ENCODE measurements around the gene MUC16. TPM values are rescaled to one million over a fixed set of nuclear protein-coding genes. Genes with fewer than 3 reads are reported as not detected.

MUC16 gene
- polyA plus RNA-seq, 1 donor from 2014 or later, result not detected

DNA sequence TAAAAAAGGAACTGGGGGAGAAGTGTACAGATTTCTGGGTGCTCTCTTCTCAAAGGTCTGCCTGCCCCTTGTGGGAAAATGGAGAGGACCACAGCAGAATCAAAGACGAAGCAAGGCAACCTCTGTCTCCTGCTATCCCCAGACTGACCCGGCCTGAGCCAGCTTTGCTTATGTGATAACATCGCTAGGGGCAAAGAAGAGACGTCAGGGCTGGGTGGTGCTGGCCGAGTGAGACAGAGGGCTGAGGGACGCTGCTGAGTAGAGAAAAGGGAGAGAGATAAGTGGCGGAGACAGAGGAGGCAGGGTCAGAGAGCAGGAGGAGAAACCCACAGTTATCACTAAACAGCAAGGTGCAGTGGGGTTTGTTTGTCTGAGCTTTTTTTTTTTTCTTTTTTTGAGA, 4.6 kb upstream of the MUC16 start:
- Histone ChIP-seq H3K9me3 (ENCODE audit: low read length) (no peaks in the 10 kb centered on the region), H4K20me1 (ENCODE audit: insufficient read depth) (no peaks in the 10 kb centered on the region), H3K9me2 (ENCODE audit: insufficient read depth, low read length) (no peaks in the 10 kb centered on the region), H3K9ac (ENCODE audit: low read length) (no peak overlapping the region), H3K36me3 (ENCODE audit: insufficient read depth, low read length) (no peaks in the 10 kb centered on the region), H3K4me3 (ENCODE audit: low read length) (no peak overlapping the region), H3K4me2 (ENCODE audit: low read length) (no peak overlapping the region), H2AFZ (ENCODE audit: low read depth, low read length) (no peak overlapping the region), H3K27me3 (ENCODE audit: insufficient read depth, low read depth, low read length) (no peaks in the 10 kb centered on the region), H3K27ac (ENCODE audit: low read length) (no peak overlapping the region), H3F3A (ENCODE audit: insufficient read depth, low read length, poor library complexity, severe bottlenecking) (no peaks in the 10 kb centered on the region), H3K79me2 (replicated peaks; ENCODE audit: insufficient read depth, low read length) (no peaks in the 10 kb centered on the region)
- no peak for TF ChIP-seq SMC3 (conservative IDR thresholded peaks at IDR 0.05; ENCODE audit: poor library complexity)
- no peak for TF ChIP-seq POLR2AphosphoS5 (IDR thresholded peaks at IDR 0.05)
- TF ChIP-seq, protein P1, sequence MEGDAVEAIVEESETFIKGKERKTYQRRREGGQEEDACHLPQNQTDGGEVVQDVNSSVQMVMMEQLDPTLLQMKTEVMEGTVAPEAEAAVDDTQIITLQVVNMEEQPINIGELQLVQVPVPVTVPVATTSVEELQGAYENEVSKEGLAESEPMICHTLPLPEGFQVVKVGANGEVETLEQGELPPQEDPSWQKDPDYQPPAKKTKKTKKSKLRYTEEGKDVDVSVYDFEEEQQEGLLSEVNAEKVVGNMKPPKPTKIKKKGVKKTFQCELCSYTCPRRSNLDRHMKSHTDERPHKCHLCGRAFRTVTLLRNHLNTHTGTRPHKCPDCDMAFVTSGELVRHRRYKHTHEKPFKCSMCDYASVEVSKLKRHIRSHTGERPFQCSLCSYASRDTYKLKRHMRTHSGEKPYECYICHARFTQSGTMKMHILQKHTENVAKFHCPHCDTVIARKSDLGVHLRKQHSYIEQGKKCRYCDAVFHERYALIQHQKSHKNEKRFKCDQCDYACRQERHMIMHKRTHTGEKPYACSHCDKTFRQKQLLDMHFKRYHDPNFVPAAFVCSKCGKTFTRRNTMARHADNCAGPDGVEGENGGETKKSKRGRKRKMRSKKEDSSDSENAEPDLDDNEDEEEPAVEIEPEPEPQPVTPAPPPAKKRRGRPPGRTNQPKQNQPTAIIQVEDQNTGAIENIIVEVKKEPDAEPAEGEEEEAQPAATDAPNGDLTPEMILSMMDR (IDR thresholded peaks at IDR 0.05; ENCODE audit: poor library complexity, severe bottlenecking), result no peak
- TF ChIP-seq, protein P2, sequence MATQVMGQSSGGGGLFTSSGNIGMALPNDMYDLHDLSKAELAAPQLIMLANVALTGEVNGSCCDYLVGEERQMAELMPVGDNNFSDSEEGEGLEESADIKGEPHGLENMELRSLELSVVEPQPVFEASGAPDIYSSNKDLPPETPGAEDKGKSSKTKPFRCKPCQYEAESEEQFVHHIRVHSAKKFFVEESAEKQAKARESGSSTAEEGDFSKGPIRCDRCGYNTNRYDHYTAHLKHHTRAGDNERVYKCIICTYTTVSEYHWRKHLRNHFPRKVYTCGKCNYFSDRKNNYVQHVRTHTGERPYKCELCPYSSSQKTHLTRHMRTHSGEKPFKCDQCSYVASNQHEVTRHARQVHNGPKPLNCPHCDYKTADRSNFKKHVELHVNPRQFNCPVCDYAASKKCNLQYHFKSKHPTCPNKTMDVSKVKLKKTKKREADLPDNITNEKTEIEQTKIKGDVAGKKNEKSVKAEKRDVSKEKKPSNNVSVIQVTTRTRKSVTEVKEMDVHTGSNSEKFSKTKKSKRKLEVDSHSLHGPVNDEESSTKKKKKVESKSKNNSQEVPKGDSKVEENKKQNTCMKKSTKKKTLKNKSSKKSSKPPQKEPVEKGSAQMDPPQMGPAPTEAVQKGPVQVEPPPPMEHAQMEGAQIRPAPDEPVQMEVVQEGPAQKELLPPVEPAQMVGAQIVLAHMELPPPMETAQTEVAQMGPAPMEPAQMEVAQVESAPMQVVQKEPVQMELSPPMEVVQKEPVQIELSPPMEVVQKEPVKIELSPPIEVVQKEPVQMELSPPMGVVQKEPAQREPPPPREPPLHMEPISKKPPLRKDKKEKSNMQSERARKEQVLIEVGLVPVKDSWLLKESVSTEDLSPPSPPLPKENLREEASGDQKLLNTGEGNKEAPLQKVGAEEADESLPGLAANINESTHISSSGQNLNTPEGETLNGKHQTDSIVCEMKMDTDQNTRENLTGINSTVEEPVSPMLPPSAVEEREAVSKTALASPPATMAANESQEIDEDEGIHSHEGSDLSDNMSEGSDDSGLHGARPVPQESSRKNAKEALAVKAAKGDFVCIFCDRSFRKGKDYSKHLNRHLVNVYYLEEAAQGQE (IDR thresholded peaks at IDR 0.05; ENCODE audit: borderline replicate concordance), result no peak
- no peak for TF ChIP-seq MXI1 (conservative IDR thresholded peaks at IDR 0.05; ENCODE audit: poor library complexity, severe bottlenecking)
- no peak for TF ChIP-seq EP300 (conservative IDR thresholded peaks at IDR 0.05; ENCODE audit: poor library complexity, severe bottlenecking)
- no peak for TF ChIP-seq TAF1 (IDR thresholded peaks at IDR 0.05; ENCODE audit: low read depth)
- TF ChIP-seq EZH2 (IDR thresholded peaks at IDR 0.05; ENCODE audit: borderline replicate concordance, insufficient read depth, low read length, poor library complexity, severe bottlenecking), result no peak
- TF ChIP-seq RAD21 (conservative IDR thresholded peaks at IDR 0.05), result no peak

DNA sequence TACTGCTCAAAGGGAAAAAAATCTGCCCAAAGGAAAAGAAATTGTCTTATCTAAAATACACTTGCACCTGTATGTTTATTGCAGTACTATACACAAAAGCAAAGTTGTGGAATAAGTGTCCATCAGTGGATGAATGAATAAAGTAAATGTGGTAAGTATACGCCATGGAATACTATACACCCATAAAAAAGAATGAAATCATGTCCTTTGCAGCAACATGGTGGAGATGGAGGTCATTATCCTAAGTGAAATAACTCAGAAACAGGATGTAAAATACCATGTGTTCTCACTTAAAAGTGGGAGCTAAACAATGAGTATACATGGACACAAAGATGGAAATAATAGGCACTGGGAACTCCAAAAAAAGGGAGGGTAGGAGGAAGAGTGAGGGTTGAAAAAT, 3.8 kb upstream of the MUC16 start:
- Histone ChIP-seq H4K20me1 (ENCODE audit: insufficient read depth) (no peaks in the 10 kb centered on the region), H2AFZ (ENCODE audit: low read depth, low read length) (no peak overlapping the region), H3F3A (ENCODE audit: insufficient read depth, low read length, poor library complexity, severe bottlenecking) (no peaks in the 10 kb centered on the region), H3K79me2 (replicated peaks; ENCODE audit: insufficient read depth, low read length) (no peaks in the 10 kb centered on the region), H3K9ac (ENCODE audit: low read length) (no peak overlapping the region), H3K4me2 (ENCODE audit: low read length) (no peak overlapping the region), H3K27me3 (ENCODE audit: insufficient read depth, low read depth, low read length) (no peaks in the 10 kb centered on the region), H3K9me3 (ENCODE audit: low read length) (no peaks in the 10 kb centered on the region), H3K27ac (ENCODE audit: low read length) (no peak overlapping the region), H3K36me3 (ENCODE audit: insufficient read depth, low read length) (no peaks in the 10 kb centered on the region), H3K4me3 (ENCODE audit: low read length) (no peak overlapping the region), H3K9me2 (ENCODE audit: insufficient read depth, low read length) (no peaks in the 10 kb centered on the region)
- no peak for TF ChIP-seq EZH2 (IDR thresholded peaks at IDR 0.05; ENCODE audit: borderline replicate concordance, insufficient read depth, low read length, poor library complexity, severe bottlenecking)
- TF ChIP-seq SMC3 (conservative IDR thresholded peaks at IDR 0.05; ENCODE audit: poor library complexity), result no peak
- TF ChIP-seq MXI1 (conservative IDR thresholded peaks at IDR 0.05; ENCODE audit: poor library complexity, severe bottlenecking), result no peak
- TF ChIP-seq EP300 (conservative IDR thresholded peaks at IDR 0.05; ENCODE audit: poor library complexity, severe bottlenecking), result no peak
- no peak for TF ChIP-seq POLR2AphosphoS5 (IDR thresholded peaks at IDR 0.05)
- TF ChIP-seq RAD21 (conservative IDR thresholded peaks at IDR 0.05), result no peak
- no peak for TF ChIP-seq TAF1 (IDR thresholded peaks at IDR 0.05; ENCODE audit: low read depth)
- TF ChIP-seq, protein P1 (IDR thresholded peaks at IDR 0.05; ENCODE audit: poor library complexity, severe bottlenecking), result no peak
- TF ChIP-seq, protein P2 (IDR thresholded peaks at IDR 0.05; ENCODE audit: borderline replicate concordance), result no peak

Data from neural cell (in vitro differentiated cells).